ENCODE results near the gene TTC9B. TPM values are rescaled to one million over a fixed set of nuclear protein-coding genes. Genes with fewer than 3 reads are reported as not detected.

TTC9B gene
- 0.10 TPM for total RNA-seq

DNA sequence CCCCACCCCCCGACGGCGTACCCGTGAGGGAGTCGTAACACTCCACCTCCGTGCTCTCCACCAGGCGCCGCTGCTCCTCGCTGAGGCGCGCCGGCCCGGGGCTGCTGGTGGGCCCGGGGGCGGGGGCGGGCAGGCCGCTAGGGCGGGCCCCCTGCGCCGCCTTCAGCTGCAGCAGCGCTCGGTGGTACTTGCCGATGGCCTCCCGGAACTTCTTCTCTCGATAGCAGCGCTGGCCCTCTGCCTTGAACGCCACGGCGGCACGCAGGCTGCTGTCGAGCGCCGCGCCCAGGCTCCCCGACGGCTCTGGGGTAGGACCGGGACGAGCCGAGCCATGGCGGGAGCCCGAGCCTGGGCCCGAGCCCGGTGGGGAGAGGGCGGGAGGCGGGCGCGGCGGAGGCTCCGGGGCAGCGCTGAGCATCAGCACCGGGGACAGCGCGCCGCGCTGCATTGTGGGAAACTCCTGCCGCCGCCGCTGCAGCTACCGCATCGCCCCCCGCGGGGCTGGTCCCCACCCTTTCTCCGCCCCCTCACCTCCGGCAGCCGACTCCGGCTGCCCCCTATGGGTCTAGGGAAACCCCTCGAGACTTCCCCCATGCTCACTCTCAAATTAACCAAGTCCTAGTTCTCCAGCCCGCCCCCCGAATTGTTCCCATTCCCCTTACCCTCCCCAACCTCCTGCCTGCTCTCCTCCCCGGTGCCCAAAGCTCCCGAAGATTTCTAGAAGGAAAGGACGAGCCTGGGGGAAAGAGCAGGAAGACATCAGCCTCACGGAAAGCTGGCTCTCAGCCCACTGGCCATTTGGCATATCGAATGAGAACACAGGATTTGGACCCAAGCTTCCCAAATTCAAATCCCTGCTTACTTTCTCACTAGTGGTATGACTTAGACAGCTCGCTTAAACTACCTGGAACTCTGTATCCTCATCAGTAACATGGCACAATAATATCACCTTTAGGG is at the start of gene TTC9B:
Gene TTC9B (minus strand): TSS at position 451 of the 957 bp plus-strand sequence. CDS start 3 bp downstream, at position 448.
- Histone ChIP-seq H3K9me3 (ENCODE audit: low read depth, low read length) (no peaks in the 10 kb centered on the region), H3K27me3 (ENCODE audit: insufficient read depth, low read length) (peaks cover 36% of the 10 kb centered on the region), H3K4me1 (ENCODE audit: insufficient read depth, low read length) (peaks cover 2% of the 10 kb centered on the region), H3K4me3 (ENCODE audit: low read length) (no peak within 1 kb of the TSS)

- Histone ChIP-seq H3K27me3 (ENCODE audit: insufficient read depth, low read length) (no peaks in the 10 kb centered on the region), H3K9me3 (ENCODE audit: low read depth, low read length) (no peaks in the 10 kb centered on the region), H3K4me1 (ENCODE audit: insufficient read depth, low read length) (peaks cover 9% of the 10 kb centered on the region), H3K4me3 (ENCODE audit: low read length) (no peak overlapping the region)
These were observed 49.4 kb upstream of the TTC9B start for GRCh38 chr19:40267601-40267997.

GRCh38 chr19:40266912-40267600 is 48.9 kb upstream of the TTC9B start:
- no peak overlapping the region for H3K4me3 ChIP-seq (ENCODE audit: low read length)
- peaks cover 7% of the 10 kb centered on the region for H3K4me1 ChIP-seq (ENCODE audit: insufficient read depth, low read length)
- H3K27me3 ChIP-seq (ENCODE audit: insufficient read depth, low read length), result no peaks in the 10 kb centered on the region
- no peaks in the 10 kb centered on the region for H3K9me3 ChIP-seq (ENCODE audit: low read depth, low read length)

DNA sequence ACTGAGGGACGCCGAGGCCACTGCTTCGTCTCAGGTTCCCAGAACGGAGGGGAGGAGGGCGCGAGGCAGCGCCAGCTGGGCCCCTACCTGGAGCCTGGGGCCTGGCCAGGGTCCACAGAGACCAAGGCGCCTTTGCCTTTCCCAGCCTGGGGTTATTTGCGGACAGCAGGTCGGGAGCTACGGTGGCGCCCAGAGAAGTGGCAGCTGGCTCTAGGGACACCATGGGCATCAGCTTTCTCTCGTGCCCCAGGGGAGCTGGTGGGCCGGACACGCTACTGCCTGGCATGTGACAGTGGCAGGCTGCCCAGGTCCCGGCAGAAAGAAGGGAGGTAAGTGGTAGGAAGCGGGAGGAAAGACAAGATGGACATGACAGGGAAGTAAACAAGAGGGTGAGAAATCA is 47.9 kb upstream of the TTC9B start:
- peaks cover 2% of the 10 kb centered on the region for H3K4me1 ChIP-seq (ENCODE audit: insufficient read depth, low read length)
- H3K9me3 ChIP-seq (ENCODE audit: low read depth, low read length), result no peaks in the 10 kb centered on the region
- no peaks in the 10 kb centered on the region for H3K27me3 ChIP-seq (ENCODE audit: insufficient read depth, low read length)
- H3K4me3 ChIP-seq (ENCODE audit: low read length), result no peak overlapping the region

DNA sequence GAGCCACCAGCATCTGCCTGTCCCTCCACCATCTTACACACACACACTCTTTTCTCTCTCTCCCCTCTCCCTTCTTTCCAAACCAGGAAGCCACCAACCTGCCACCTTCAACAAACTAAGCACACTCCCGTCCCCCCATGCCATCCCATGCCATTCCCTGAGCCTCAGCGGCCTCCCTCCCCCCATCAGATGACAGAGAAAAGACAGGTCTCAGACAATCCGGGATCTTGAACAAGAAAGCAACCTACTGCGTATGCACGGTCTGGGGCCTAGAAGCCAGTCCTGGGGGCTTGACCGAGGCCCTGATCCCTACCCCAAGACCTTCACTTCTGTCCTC is 47.5 kb upstream of the TTC9B start:
- no peaks in the 10 kb centered on the region for H3K9me3 ChIP-seq (ENCODE audit: low read depth, low read length)
- H3K27me3 ChIP-seq (ENCODE audit: insufficient read depth, low read length), result no peaks in the 10 kb centered on the region
- H3K4me1 ChIP-seq (ENCODE audit: insufficient read depth, low read length), result peaks cover 3% of the 10 kb centered on the region
- H3K4me3 ChIP-seq (ENCODE audit: low read length), result no peak overlapping the region

DNA sequence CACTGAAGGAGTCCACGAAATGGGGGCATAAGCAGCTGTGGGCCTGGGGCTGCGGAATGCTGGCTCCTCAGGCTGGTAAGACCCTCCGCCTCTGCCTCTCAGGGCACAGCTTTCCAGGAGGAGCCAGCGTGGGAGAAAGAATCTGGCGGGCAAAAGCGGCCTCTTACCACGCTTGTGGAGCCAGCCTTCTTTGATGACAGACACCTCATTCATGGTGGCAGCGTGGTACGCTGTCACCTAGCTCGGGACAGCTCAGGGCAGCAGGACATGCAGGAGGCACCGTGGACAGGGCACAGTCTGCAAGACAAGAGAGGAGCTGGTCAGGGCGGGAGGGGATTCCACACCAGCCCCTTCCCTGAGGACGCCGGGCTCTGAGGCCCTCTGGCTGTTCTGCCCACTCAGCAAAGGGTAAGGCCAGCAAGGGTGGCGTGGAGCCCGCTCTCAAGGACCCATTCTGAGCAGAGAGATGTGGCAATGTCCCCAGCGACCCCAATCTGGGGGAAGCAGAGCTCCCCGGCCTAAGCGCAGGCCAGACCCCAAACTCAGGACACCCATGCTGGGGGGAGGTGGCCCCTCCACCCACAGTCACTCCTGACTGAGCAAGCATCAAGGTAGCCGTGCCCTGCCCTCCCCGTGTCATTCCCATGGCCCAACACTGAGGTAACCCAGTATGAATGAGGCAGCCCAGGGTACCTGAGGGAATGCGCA is 47.0 kb upstream of the TTC9B start:
- Histone ChIP-seq H3K27me3 (ENCODE audit: insufficient read depth, low read length) (no peaks in the 10 kb centered on the region), H3K4me3 (ENCODE audit: low read length) (no peak overlapping the region), H3K4me1 (ENCODE audit: insufficient read depth, low read length) (peaks cover 3% of the 10 kb centered on the region), H3K9me3 (ENCODE audit: low read depth, low read length) (no peaks in the 10 kb centered on the region)

DNA sequence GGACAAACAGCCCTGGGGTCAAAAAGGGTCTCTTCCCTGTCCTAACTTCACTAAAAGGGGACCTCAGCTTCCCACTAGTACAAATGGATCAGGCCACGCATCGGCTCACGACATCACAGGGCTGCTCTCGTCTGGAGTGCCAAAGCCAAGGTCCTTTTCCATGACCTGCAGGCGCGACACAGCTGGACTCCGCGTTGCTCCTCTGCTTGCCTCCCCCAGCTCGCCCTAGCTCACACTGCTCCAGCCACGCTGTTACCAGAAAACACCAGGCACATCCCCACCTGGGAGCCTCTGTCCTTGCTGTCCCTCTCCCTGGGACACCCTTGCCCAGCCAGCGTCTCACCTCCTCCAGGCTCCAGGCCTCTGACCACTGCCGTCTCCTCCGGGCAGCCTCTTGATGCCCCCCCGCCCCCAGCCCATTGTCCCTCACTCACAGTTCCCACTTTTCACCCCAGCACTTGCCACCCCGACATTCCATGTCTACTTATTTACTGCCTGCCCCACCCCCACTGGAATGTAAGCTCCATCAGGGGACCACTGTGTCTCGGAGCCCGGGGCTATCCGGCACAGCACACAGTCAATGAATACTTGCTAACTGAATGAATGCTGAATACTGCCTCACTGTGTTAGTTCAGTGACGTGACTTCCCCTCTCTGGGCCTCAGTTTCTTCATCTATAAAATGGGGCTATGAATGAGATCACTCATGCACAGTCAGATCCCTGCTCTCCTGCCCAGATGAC is 46.3 kb upstream of the TTC9B start:
- H3K4me1 ChIP-seq (ENCODE audit: insufficient read depth, low read length), result peaks cover 3% of the 10 kb centered on the region
- no peaks in the 10 kb centered on the region for H3K9me3 ChIP-seq (ENCODE audit: low read depth, low read length)
- H3K27me3 ChIP-seq (ENCODE audit: insufficient read depth, low read length), result no peaks in the 10 kb centered on the region
- H3K4me3 ChIP-seq (ENCODE audit: low read length), result no peak overlapping the region

DNA sequence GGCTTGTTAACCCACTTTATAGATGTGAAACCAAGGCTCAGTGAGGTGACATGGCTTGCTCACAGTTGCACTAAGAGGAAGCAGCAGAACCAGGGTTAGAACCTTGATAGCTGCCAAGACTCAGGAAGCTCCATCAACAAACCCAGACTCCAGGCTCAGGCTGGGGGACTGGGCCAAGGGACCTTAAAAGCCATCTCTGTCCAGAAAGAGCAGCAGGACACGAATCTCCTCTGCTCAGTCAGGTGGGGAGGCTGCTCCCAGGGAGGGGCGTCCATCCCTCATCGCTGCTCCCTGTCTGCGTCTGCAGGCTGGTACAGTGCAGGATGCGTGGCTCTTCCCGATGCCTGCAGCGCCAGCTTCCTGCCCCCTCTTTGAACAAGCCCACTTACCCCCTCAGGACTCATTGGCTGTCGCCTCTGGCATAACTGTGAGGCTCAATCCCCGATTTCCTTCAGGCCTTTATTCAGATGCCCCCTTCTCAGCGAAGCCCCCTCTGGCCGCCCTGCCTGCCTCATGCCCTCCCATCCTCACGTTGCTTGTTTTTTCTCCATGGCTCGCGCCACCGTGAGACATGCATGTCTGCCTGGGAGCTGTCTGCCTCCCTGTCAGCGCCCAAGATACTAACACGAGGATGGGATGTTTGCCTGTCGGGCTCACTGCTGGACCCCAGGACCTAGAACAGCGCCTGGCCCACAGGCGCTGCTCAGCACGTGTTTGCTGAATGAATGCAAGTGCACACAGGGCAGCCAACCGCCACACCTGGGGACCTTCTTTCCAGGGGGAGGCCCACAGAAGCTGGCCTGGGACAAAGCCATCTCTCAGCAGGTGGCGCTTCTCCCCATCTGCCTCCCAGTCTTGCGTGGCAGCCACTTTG is 45.5 kb upstream of the TTC9B start:
- Histone ChIP-seq H3K27me3 (ENCODE audit: insufficient read depth, low read length) (no peaks in the 10 kb centered on the region), H3K4me3 (ENCODE audit: low read length) (no peak overlapping the region), H3K4me1 (ENCODE audit: insufficient read depth, low read length) (peaks cover 3% of the 10 kb centered on the region), H3K9me3 (ENCODE audit: low read depth, low read length) (no peaks in the 10 kb centered on the region)

- Histone ChIP-seq H3K9me3 (ENCODE audit: low read depth, low read length) (no peaks in the 10 kb centered on the region), H3K27me3 (ENCODE audit: insufficient read depth, low read length) (no peaks in the 10 kb centered on the region), H3K4me3 (ENCODE audit: low read length) (no peak overlapping the region), H3K4me1 (ENCODE audit: insufficient read depth, low read length) (peaks cover 3% of the 10 kb centered on the region)
These were observed 44.2 kb upstream of the TTC9B start for GRCh38 chr19:40262422-40262821.

GRCh38 chr19:40261631-40262030 is 43.4 kb upstream of the TTC9B start:
- Histone ChIP-seq H3K27me3 (ENCODE audit: insufficient read depth, low read length) (no peaks in the 10 kb centered on the region), H3K9me3 (ENCODE audit: low read depth, low read length) (no peaks in the 10 kb centered on the region), H3K4me3 (ENCODE audit: low read length) (no peak overlapping the region), H3K4me1 (ENCODE audit: insufficient read depth, low read length) (peaks cover 3% of the 10 kb centered on the region)

DNA sequence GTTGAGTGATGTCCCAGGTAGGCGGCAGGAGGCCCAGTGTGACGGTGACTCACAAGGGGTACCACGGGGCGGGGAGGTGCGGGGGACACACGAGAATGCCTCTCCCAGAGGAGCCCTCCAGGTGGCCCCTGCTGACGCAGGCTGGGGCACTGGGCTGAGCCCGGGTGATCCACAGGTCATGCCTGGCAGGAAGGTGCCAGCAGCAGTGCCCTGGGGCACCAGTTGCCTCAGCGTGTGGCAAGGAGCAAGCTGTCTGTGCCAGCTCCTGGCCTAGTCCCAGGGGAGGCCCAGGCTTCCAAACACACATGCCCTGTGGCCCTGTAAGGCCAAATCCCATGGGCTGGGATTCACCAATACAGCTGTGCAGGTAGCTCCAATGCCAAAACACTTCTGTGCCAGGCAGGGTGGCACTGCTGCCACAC is 38.9 kb upstream of the TTC9B start:
- no peaks in the 10 kb centered on the region for H3K9me3 ChIP-seq (ENCODE audit: low read depth, low read length)
- no peak overlapping the region for H3K4me3 ChIP-seq (ENCODE audit: low read length)
- H3K27me3 ChIP-seq (ENCODE audit: insufficient read depth, low read length), result no peaks in the 10 kb centered on the region
- peaks cover 3% of the 10 kb centered on the region for H3K4me1 ChIP-seq (ENCODE audit: insufficient read depth, low read length)

DNA sequence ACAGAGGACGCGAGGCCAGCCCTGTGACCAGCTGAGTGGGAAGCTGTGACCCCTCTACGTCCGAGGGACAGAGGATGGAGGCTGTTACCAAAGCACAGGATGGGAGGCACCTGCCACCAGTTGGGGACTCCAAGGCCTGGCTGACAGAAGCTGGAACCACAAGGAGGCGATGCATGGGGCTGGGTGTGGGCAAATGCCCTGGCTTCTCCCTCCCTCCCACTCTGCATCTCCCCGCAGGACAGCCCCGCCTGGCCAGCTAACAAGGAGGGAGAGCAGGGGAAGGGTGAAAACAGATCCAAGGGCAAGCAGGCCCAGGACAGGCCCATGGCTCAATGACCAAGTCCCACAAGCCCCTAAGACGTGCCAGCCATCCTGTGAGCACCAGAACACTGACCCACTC is 38.3 kb upstream of the TTC9B start:
- Histone ChIP-seq H3K4me3 (ENCODE audit: low read length) (no peak overlapping the region), H3K27me3 (ENCODE audit: insufficient read depth, low read length) (no peaks in the 10 kb centered on the region), H3K9me3 (ENCODE audit: low read depth, low read length) (no peaks in the 10 kb centered on the region), H3K4me1 (ENCODE audit: insufficient read depth, low read length) (peaks cover 3% of the 10 kb centered on the region)

DNA sequence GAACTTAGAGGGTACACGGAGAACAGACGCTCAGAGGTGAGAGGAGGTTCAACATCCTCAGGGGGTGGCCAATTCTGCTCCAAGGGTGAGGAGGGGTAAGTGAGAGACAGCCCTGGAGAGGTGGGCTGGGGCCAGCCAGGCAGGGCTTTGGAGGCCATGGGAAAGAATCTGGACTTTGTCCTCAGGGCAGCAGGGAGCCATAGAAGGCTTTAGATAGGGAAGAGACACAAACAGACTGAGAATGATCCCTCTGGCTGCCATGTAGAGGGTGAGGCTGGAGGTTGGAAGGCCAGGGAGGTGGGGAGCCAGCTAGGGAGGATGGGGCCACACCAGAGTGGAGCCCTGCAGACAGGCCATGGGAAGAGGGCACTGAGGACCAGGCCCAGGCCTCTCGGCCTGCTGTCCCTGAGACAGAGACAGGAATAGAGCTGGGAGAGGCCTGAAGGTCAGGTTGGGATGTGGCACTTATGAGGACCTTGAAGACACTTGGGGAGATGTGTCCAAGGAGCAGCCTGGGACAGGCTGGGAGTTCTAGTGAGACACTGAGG is 37.5 kb upstream of the TTC9B start:
- Histone ChIP-seq H3K4me3 (ENCODE audit: low read length) (no peak overlapping the region), H3K9me3 (ENCODE audit: low read depth, low read length) (no peaks in the 10 kb centered on the region), H3K27me3 (ENCODE audit: insufficient read depth, low read length) (no peaks in the 10 kb centered on the region), H3K4me1 (ENCODE audit: insufficient read depth, low read length) (no peaks in the 10 kb centered on the region)

Measured in mononuclear cell (primary cell).